Measurements from ENCODE around the gene MRPL16. TPM values are rescaled to one million over a fixed set of nuclear protein-coding genes. Genes with fewer than 3 reads are reported as not detected.

Gene MRPL16
- polyA plus RNA-seq, 5 donors, result 53.1 to 55.5 (median 53.7) TPM

GRCh38 chr11:59776210-59777066, 34.1 kb downstream of the MRPL16 start:
- DNase-seq, result no peak

- DNase-seq, result no peak
Measured at GRCh38 chr11:59773083-59773440, 37.5 kb downstream of the MRPL16 start.

- DNase-seq, result no peak
Measured at GRCh38 chr11:59771605-59772004, 39.0 kb downstream of the MRPL16 start.

GRCh38 chr11:59770869-59771268, 39.7 kb downstream of the MRPL16 start:
- DNase-seq, result no peak

- no peak for DNase-seq
Measured at GRCh38 chr11:59770319-59770718, 40.3 kb downstream of the MRPL16 start.

- DNase-seq, result no peak
Measured at GRCh38 chr11:59769828-59770227, 40.8 kb downstream of the MRPL16 start.

GRCh38 chr11:59769111-59769510, 41.5 kb downstream of the MRPL16 start:
- DNase-seq, result no peak

- DNase-seq, result no peak
Measured at GRCh38 chr11:59767225-59767611, 43.4 kb downstream of the MRPL16 start.

GRCh38 chr11:59766542-59767224, 43.9 kb downstream of the MRPL16 start:
- DNase-seq, result no peak

- no peak for DNase-seq
Measured at GRCh38 chr11:59765068-59765735, 45.4 kb downstream of the MRPL16 start.

GRCh38 chr11:59761993-59762392, 48.6 kb downstream of the MRPL16 start:
- DNase-seq, result no peak

- DNase-seq, result no peak
Measured at GRCh38 chr11:59760771-59761170, 49.8 kb downstream of the MRPL16 start.

- DNase-seq, result no peak
Measured at GRCh38 chr11:59759900-59760299, 50.7 kb downstream of the MRPL16 start.

- no peak for DNase-seq
Measured at GRCh38 chr11:59758401-59759037, 52.1 kb downstream of the MRPL16 start.

GRCh38 chr11:59756845-59757244, 53.7 kb downstream of the MRPL16 start:
- DNase-seq, result no peak

GRCh38 chr11:59756558-59756840, 54.1 kb downstream of the MRPL16 start:
- DNase-seq, result no peak

Other genes with a start within 250 kb of the MRPL16 start
- gene OSBP, start 195.0 kb downstream of the MRPL16 start, polyA plus RNA-seq (ENCODE audit: insufficient read depth in 1 of 5, insufficient read length in 5 of 5, low replicate concordance in 1 of 5), result 10 to 100 TPM; 34.2 to 45.4 (median 37.9) TPM
- gene PATL1, start 141.7 kb downstream of the MRPL16 start, polyA plus RNA-seq (ENCODE audit: insufficient read depth in 1 of 5, insufficient read length in 5 of 5, low replicate concordance in 1 of 5), result 10 to 100 TPM; 32.7 to 45.0 (median 41.3) TPM
- gene OR10V1, start 96.9 kb downstream of the MRPL16 start, polyA plus RNA-seq (ENCODE audit: insufficient read depth in 1 of 5, insufficient read length in 5 of 5, low replicate concordance in 1 of 5), result not detected
- 10 to 100 TPM; 20.6 to 30.6 (median 29.3) TPM for gene STX3, start 55.4 kb downstream of the MRPL16 start, polyA plus RNA-seq (ENCODE audit: insufficient read depth in 1 of 5, insufficient read length in 5 of 5, low replicate concordance in 1 of 5)
- not detected for gene CBLIF, start 34.7 kb upstream of the MRPL16 start, polyA plus RNA-seq (ENCODE audit: insufficient read depth in 1 of 5, insufficient read length in 5 of 5, low replicate concordance in 1 of 5)
- under 1 TPM in 2 of 5 donors, not detected in 3; 0.10 to 0.28 TPM for gene TCN1, start 55.7 kb upstream of the MRPL16 start, polyA plus RNA-seq (ENCODE audit: insufficient read depth in 1 of 5, insufficient read length in 5 of 5, low replicate concordance in 1 of 5)
- not detected for gene OOSP3, start 68.0 kb upstream of the MRPL16 start, polyA plus RNA-seq (ENCODE audit: insufficient read depth in 1 of 5, insufficient read length in 5 of 5, low replicate concordance in 1 of 5)
- under 1 TPM in 2 of 5 donors, not detected in 3; 0.17 to 0.39 TPM for gene OOSP1, start 127.7 kb upstream of the MRPL16 start, polyA plus RNA-seq (ENCODE audit: insufficient read depth in 1 of 5, insufficient read length in 5 of 5, low replicate concordance in 1 of 5)
- gene OOSP4A, start 153.3 kb upstream of the MRPL16 start, polyA plus RNA-seq (ENCODE audit: insufficient read depth in 1 of 5, insufficient read length in 5 of 5, low replicate concordance in 1 of 5), result not detected
- not detected for gene OOSP4B, start 206.4 kb upstream of the MRPL16 start, polyA plus RNA-seq (ENCODE audit: insufficient read depth in 1 of 5, insufficient read length in 5 of 5, low replicate concordance in 1 of 5)
- gene OOSP2, start 229.6 kb upstream of the MRPL16 start, polyA plus RNA-seq (ENCODE audit: insufficient read depth in 1 of 5, insufficient read length in 5 of 5, low replicate concordance in 1 of 5), result not detected
- 1 to 10 TPM; 1.2 to 2.3 (median 1.4) TPM for gene MS4A3, start 245.9 kb upstream of the MRPL16 start, polyA plus RNA-seq (ENCODE audit: insufficient read depth in 1 of 5, insufficient read length in 5 of 5, low replicate concordance in 1 of 5)